Spleen (tissue), 11 donors: ENCODE measurements around the gene PTPRN2. TPM values are rescaled to one million over a fixed set of nuclear protein-coding genes. Genes with fewer than 3 reads are reported as not detected.
"Not testable (repeated sequence)": the region's sequence is repeated elsewhere in the genome, so short reads cannot be mapped to it uniquely, and the experiment has no call there.

Experiments
- DNase-seq: peaks from one replicate; pipeline ENCODE4 v3.0.0-alpha.2; 2020
- H3K27ac ChIP-seq, 8 donors: fragments of 200-600 bp; sonication (generic) in 7 of 8; 1 replicate in 4 of 8; 2 replicates in 4 of 8; pipeline versions ENCODE4 v1.5.0 to v1.8.0; 2016 to 2021; ENCODE audit warnings: inconsistent platforms in 4 of 8, mild to moderate bottlenecking in 4 of 8, moderate library complexity in 1 of 8
- H3K27me3 ChIP-seq, 7 donors: fragments of 200-600 bp; sonication (generic) in 6 of 7; replicated peaks in 1 of 7; 1 replicate in 4 of 7; 2 replicates in 3 of 7; pipeline versions ENCODE4 v1.5.0 to v1.8.0; 2016 to 2021; ENCODE audit warnings: inconsistent platforms in 3 of 7, mild to moderate bottlenecking in 1 of 7
- H3K36me3 ChIP-seq, 6 donors: fragments of 200-600 bp; sonication (generic) in 5 of 6; 1 replicate in 4 of 6; 2 replicates in 2 of 6; pipeline versions ENCODE4 v1.5.0 to v1.8.0; 2016 to 2021; ENCODE audit warnings: inconsistent platforms in 2 of 6
- H3K4me1 ChIP-seq, 6 donors: fragments of 200-600 bp; sonication (generic) in 5 of 6; 1 replicate in 3 of 6; 2 replicates in 3 of 6; pipeline versions ENCODE4 v1.5.0 to v1.8.0; 2016 to 2021; ENCODE audit warnings: inconsistent platforms in 3 of 6
- H3K4me3 ChIP-seq, 8 donors: fragments of 200-600 bp; sonication (generic) in 7 of 8; 1 replicate in 4 of 8; 2 replicates in 4 of 8; pipeline versions ENCODE4 v1.5.0 to v1.8.0; 2016 to 2021; ENCODE audit warnings: inconsistent platforms in 4 of 8, mild to moderate bottlenecking in 4 of 8, moderate library complexity in 2 of 8
- H3K9me3 ChIP-seq, 8 donors: fragments of 200-600 bp; sonication (generic) in 7 of 8; 1 replicate in 4 of 8; 2 replicates in 4 of 8; pipeline versions ENCODE4 v1.5.0 to v1.8.0; 2016 to 2021; ENCODE audit warnings: inconsistent platforms in 4 of 8
- CTCF ChIP-seq, 11 experiments: fragments of 200-600 bp in 7 of 11; fragments of 450-650 bp in 4 of 11; sonication (generic) in 4 of 11; IDR thresholded peaks in 8 of 11; conservative IDR thresholded peaks in 3 of 11; 1 replicate in 7 of 11; 2 replicates in 4 of 11; pipeline versions ENCODE4 v1.4.0 to v1.8.0; 2016 to 2021; ENCODE audit warnings: antibody characterized with exemption in 11 of 11, inconsistent platforms in 4 of 11, mild to moderate bottlenecking in 1 of 11
- POLR2A ChIP-seq, 3 donors: fragments of 450-650 bp; IDR thresholded peaks; one replicate each; pipeline ENCODE4 v1.5.1; 2017; ENCODE audit warnings: antibody characterized with exemption in 3 of 3, mild to moderate bottlenecking in 1 of 3
- POLR2AphosphoS5 ChIP-seq, 3 donors: sonication (generic); formaldehyde crosslinking; IDR thresholded peaks; one replicate each; pipeline ENCODE4 v1.5.1; 2017; ENCODE audit warnings: antibody characterized with exemption in 3 of 3
- WGBS, 5 donors: extraction: QIAGEN DNeasy Blood & Tissue Kit in 3 of 5; methylation state at CpG; one replicate each; pipeline versions ENCODE4 v1.1.5 to v1.1.7; 2013 to 2018; 5-methylcytosine and 5-hydroxymethylcytosine counted together
- intact Hi-C: fragments of 100-400 bp; cut with DNase I; formaldehyde crosslinking; loops from one replicate; pipeline ENCODE4 v1.15.0; 2023; ENCODE audit warnings: low total_unique reads
- microRNA-seq, 3 donors: library from miRNA; unstranded; fragments of <30 nt; microRNA quantifications; one replicate each; pipeline versions ENCODE4 to v1.1.0, GENCODE V29; 2019 to 2020
- polyA plus RNA-seq, 3 donors: library from polyadenylated mRNA; stranded (reverse); fragments of 200-250 nt; gene quantifications; one replicate each; pipeline ENCODE4 v1.2.1, GENCODE V29; 2013
- small RNA-seq, 4 donors: library from RNA; depleted of rRNA; stranded (forward); fragments of <200 nt; gene quantifications; one replicate each; pipeline ENCODE3, GENCODE V24; 2016
- total RNA-seq, 7 donors: library from RNA; depleted of rRNA in 3 of 7; stranded (reverse); fragments of >200 nt in 3 of 7; fragmentation: NEBNext Ultra II Directional in 4 of 7; extraction: Animal tissue kit (Norgen Biotek cat#: 25700) in 4 of 7; gene quantifications; one replicate each; pipeline versions ENCODE4 v1.1.0 to v1.2.1, GENCODE V29; 2016 to 2021
- donor health status: healthy with polysubstance abuse.
- donor health status: DM: no; HTN: no; CAD: no; lungs with moderate emphysema.
- donor health status: DM: no; HTN: no; CAD: no.
- donor health status: Bipolar disorder and iron deficiency.
- donor health status: healthy.
- donor health status: DM: no; HTN: no; CAD: no.
- donor health status: DM: yes; HTN: yes; CAD: no.

Gene PTPRN2
- total and polyA plus RNA-seq, 10 donors, result 7.0 to 22.8 (median 16.8) TPM

- Histone ChIP-seq H3K9me3 (peaks cover 0 to 27% (median 15%) of the 10 kb centered on the region in 8 donors), H3K36me3 (no peaks in the 10 kb centered on the region), H3K4me3 (peak overlapping the region in 1 of 8 donors; percentile 28), H3K27me3 (peaks cover 0 to 45% (median 0%) of the 10 kb centered on the region in 7 donors), H3K4me1 (peaks cover 0 to 21% (median 6%) of the 10 kb centered on the region in 6 donors), H3K27ac (peak overlapping the region in 7 of 8 donors; percentile 44 to 86 (median 72))
- WGBS, 5 donors, result 24 to 56% (median 47%) methylated on average over 6 to 8 of the region's 8 CpGs
- DNase-seq, result peak; percentile 80
- peak in 2 of 11 experiments; percentile 15 to 18 for TF ChIP-seq CTCF (IDR thresholded peaks at IDR 0.05 in 8 of 11, conservative IDR thresholded peaks at IDR 0.05 in 3 of 11)
- peak in 1 of 3 donors; percentile 75 for TF ChIP-seq POLR2AphosphoS5 (IDR thresholded peaks at IDR 0.05)
- no peak for TF ChIP-seq POLR2A (IDR thresholded peaks at IDR 0.05)
- intact Hi-C loops, result no loop called here
Observed at GRCh38 chr7:157490465-157490912, 1097.1 kb downstream of the PTPRN2 start.

DNA sequence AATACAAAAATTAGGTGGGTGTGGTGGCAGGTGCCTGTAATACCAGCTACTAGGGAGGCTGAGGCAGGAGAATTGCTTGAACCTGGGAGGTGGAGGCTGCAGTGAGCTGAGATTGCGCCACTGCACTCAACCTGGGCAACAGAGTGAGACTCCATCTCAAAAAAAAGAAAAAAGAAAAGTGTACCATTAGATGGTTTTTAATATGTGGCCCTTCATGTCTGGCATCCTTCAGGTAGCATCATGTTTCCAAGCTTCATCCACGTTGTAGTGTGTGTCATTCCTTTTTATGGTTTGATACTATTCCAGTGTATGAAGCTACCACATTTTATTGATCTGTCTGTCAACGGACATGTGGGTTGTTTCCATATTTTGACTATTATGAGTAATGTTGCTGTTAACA is 1097.8 kb downstream of the PTPRN2 start:
- H3K36me3 ChIP-seq, DNase-seq, intact Hi-C loops: not testable (repeated sequence)
- peaks cover 0 to 21% (median 6%) of the 10 kb centered on the region in 6 donors for H3K4me1 ChIP-seq
- peak overlapping the region in 1 of 8 donors; percentile 28 for H3K4me3 ChIP-seq
- peaks cover 0 to 27% (median 15%) of the 10 kb centered on the region in 8 donors for H3K9me3 ChIP-seq
- 71 to 95% (median 86%) methylated on average over 3 of the region's 3 CpGs for WGBS, 5 donors
- peaks cover 0 to 46% (median 0%) of the 10 kb centered on the region in 7 donors for H3K27me3 ChIP-seq
- peak overlapping the region in 7 of 8 donors; percentile 39 to 86 (median 72) for H3K27ac ChIP-seq

Small RNA genes within 50 kb of the gene (microRNA-seq; reads per million reads assigned to microRNA genes)
- 0 to 0.28 (median 0) reads per million in 3 donors for gene MIR153-2
- gene MIR5707, result 0 reads per million in 3 donors
- gene MIR595, result 0 reads per million in 3 donors

Small RNA genes within 50 kb of the gene (small RNA-seq; reads per million reads assigned to genes)
- gene MIR153-2 (0 reads per million in 4 donors), gene MIR5707 (0 reads per million in 4 donors), gene MIR595 (0 reads per million in 4 donors), gene THAP5P1 (0 reads per million in 4 donors)

Other genes with a start within 250 kb of the PTPRN2 start
- 10 to 100 TPM in 5 of 7 donors, 1 to 10 TPM in 2; 8.6 to 18.0 (median 12.8) TPM for gene NCAPG2, start 117.0 kb upstream of the PTPRN2 start, total RNA-seq
- 1 to 10 TPM; 2.2 to 3.7 (median 3.2) TPM for gene NCAPG2, start 117.0 kb upstream of the PTPRN2 start, polyA plus RNA-seq
- gene ESYT2, start 241.7 kb upstream of the PTPRN2 start, total RNA-seq, result 10 to 100 TPM; 37.1 to 61.0 (median 47.2) TPM
- 10 to 100 TPM in 2 of 3 donors, 1 to 10 TPM in 1; 6.6 to 10.3 (median 10.0) TPM for gene ESYT2, start 241.7 kb upstream of the PTPRN2 start, polyA plus RNA-seq